ENCODE results near the gene CAMK1D.

CAMK1D gene

GRCh38 chr10:12391206-12391605, 41.9 kb downstream of the CAMK1D start:
- no peak for TF ChIP-seq EZH2phosphoT487 (IDR thresholded peaks at IDR 0.05; ENCODE audit: low read length)
- TF ChIP-seq CTCF (IDR thresholded peaks at IDR 0.05; ENCODE audit: low read length), result no peak
- TF ChIP-seq EZH2 (optimal IDR thresholded peaks at IDR 0.05; ENCODE audit: low read depth, low read length), result no peak
- H3F3A ChIP-seq (ENCODE audit: insufficient read depth, low read length), result no peaks in the 10 kb centered on the region
- no peak overlapping the region for H2AFZ ChIP-seq (ENCODE audit: low read length)
- H3K4me2 ChIP-seq (ENCODE audit: low read depth, low read length), result no peak overlapping the region
- H3K9ac ChIP-seq (ENCODE audit: low read length), result no peak overlapping the region
- H3K4me1 ChIP-seq (ENCODE audit: low read length), result no peaks in the 10 kb centered on the region
- no peaks in the 10 kb centered on the region for H3K9me3 ChIP-seq (replicated peaks; ENCODE audit: insufficient read depth, low read length)
- H3K36me3 ChIP-seq (replicated peaks; ENCODE audit: insufficient read depth, low read length), result no peaks in the 10 kb centered on the region
- H3K9me2 ChIP-seq (replicated peaks; ENCODE audit: insufficient read depth, low read length), result no peaks in the 10 kb centered on the region
- no peaks in the 10 kb centered on the region for H4K20me1 ChIP-seq (ENCODE audit: insufficient read depth, low read length)
- no peaks in the 10 kb centered on the region for H3K27me3 ChIP-seq (replicated peaks; ENCODE audit: insufficient read depth, low read length)
- peaks cover 71% of the 10 kb centered on the region for H3K79me2 ChIP-seq (ENCODE audit: low read length)
- no peak overlapping the region for H3K4me3 ChIP-seq (ENCODE audit: low read length)
- no peak overlapping the region for H3K27ac ChIP-seq (ENCODE audit: low read length)
- DNase-seq, result no peak

- Histone ChIP-seq H3K4me1 (ENCODE audit: low read length) (no peaks in the 10 kb centered on the region), H3F3A (ENCODE audit: insufficient read depth, low read length) (no peaks in the 10 kb centered on the region), H2AFZ (ENCODE audit: low read length) (no peak overlapping the region), H3K36me3 (replicated peaks; ENCODE audit: insufficient read depth, low read length) (no peaks in the 10 kb centered on the region), H3K9ac (ENCODE audit: low read length) (no peak overlapping the region), H3K27me3 (replicated peaks; ENCODE audit: insufficient read depth, low read length) (no peaks in the 10 kb centered on the region), H3K79me2 (ENCODE audit: low read length) (peaks cover 69% of the 10 kb centered on the region), H3K9me3 (replicated peaks; ENCODE audit: insufficient read depth, low read length) (no peaks in the 10 kb centered on the region), H3K4me2 (ENCODE audit: low read depth, low read length) (no peak overlapping the region), H3K4me3 (ENCODE audit: low read length) (no peak overlapping the region), H3K27ac (ENCODE audit: low read length) (no peak overlapping the region), H4K20me1 (ENCODE audit: insufficient read depth, low read length) (no peaks in the 10 kb centered on the region), H3K9me2 (replicated peaks; ENCODE audit: insufficient read depth, low read length) (no peaks in the 10 kb centered on the region)
- no peak for DNase-seq
- TF ChIP-seq CTCF (IDR thresholded peaks at IDR 0.05; ENCODE audit: low read length) (no peak), EZH2phosphoT487 (IDR thresholded peaks at IDR 0.05; ENCODE audit: low read length) (no peak), EZH2 (optimal IDR thresholded peaks at IDR 0.05; ENCODE audit: low read depth, low read length) (no peak)
Observed at GRCh38 chr10:12393831-12394230, 44.5 kb downstream of the CAMK1D start.

- no peaks in the 10 kb centered on the region for H4K20me1 ChIP-seq (ENCODE audit: insufficient read depth, low read length)
- DNase-seq, result no peak
- no peak overlapping the region for H3K27ac ChIP-seq (ENCODE audit: low read length)
- no peak overlapping the region for H3K4me2 ChIP-seq (ENCODE audit: low read depth, low read length)
- no peaks in the 10 kb centered on the region for H3K9me3 ChIP-seq (replicated peaks; ENCODE audit: insufficient read depth, low read length)
- TF ChIP-seq EZH2 (optimal IDR thresholded peaks at IDR 0.05; ENCODE audit: low read depth, low read length) (no peak), CTCF (IDR thresholded peaks at IDR 0.05; ENCODE audit: low read length) (no peak), EZH2phosphoT487 (IDR thresholded peaks at IDR 0.05; ENCODE audit: low read length) (no peak)
- H3K4me1 ChIP-seq (ENCODE audit: low read length), result no peaks in the 10 kb centered on the region
- H3K27me3 ChIP-seq (replicated peaks; ENCODE audit: insufficient read depth, low read length), result no peaks in the 10 kb centered on the region
- no peaks in the 10 kb centered on the region for H3K9me2 ChIP-seq (replicated peaks; ENCODE audit: insufficient read depth, low read length)
- no peaks in the 10 kb centered on the region for H3K36me3 ChIP-seq (replicated peaks; ENCODE audit: insufficient read depth, low read length)
- H3K4me3 ChIP-seq (ENCODE audit: low read length), result no peak overlapping the region
- no peak overlapping the region for H2AFZ ChIP-seq (ENCODE audit: low read length)
- peaks cover 66% of the 10 kb centered on the region for H3K79me2 ChIP-seq (ENCODE audit: low read length)
- H3K9ac ChIP-seq (ENCODE audit: low read length), result no peak overlapping the region
- H3F3A ChIP-seq (ENCODE audit: insufficient read depth, low read length), result no peaks in the 10 kb centered on the region
Observed at GRCh38 chr10:12394241-12395033, 45.1 kb downstream of the CAMK1D start.
